ENCODE data around the gene ZNF862.

DNA sequence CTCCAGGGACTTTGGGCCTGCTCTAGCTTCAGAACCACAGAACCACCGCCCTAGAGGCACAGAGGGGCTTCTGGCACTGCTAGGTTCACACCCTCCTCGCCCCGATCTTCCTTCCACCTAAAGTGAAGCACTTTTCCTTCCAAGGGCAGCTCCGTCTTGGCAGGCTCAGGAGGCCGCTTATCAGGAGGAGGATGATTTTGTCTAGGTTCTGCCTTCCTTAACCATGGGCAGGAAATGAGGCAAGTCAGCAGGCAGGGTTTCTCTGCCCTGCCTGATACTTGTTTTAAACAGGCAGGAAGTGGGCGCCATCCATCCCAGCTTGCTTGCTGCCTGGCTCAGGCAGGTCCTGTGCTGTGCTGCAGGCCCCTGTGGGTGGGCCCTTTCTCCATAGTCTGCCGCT lies 27.3 kb downstream of the ZNF862 start:
- TF ChIP-seq, protein P1, sequence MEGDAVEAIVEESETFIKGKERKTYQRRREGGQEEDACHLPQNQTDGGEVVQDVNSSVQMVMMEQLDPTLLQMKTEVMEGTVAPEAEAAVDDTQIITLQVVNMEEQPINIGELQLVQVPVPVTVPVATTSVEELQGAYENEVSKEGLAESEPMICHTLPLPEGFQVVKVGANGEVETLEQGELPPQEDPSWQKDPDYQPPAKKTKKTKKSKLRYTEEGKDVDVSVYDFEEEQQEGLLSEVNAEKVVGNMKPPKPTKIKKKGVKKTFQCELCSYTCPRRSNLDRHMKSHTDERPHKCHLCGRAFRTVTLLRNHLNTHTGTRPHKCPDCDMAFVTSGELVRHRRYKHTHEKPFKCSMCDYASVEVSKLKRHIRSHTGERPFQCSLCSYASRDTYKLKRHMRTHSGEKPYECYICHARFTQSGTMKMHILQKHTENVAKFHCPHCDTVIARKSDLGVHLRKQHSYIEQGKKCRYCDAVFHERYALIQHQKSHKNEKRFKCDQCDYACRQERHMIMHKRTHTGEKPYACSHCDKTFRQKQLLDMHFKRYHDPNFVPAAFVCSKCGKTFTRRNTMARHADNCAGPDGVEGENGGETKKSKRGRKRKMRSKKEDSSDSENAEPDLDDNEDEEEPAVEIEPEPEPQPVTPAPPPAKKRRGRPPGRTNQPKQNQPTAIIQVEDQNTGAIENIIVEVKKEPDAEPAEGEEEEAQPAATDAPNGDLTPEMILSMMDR (IDR thresholded peaks at IDR 0.05), result no peak
- TF ChIP-seq POLR2A (IDR thresholded peaks at IDR 0.05), result no peak
- TF ChIP-seq POLR2AphosphoS5 (IDR thresholded peaks at IDR 0.05), result no peak
- TF ChIP-seq EP300 (IDR thresholded peaks at IDR 0.05), result no peak

Data from gastroesophageal sphincter (tissue), 3 donors.